IMR-90 (cell line): ENCODE data around the gene ANKRD11. TPM values are rescaled to one million over a fixed set of nuclear protein-coding genes. Genes with fewer than 3 reads are reported as not detected.

Source experiments
- MAZ ChIP-seq: IDR thresholded peaks from 2 replicates; pipeline ENCODE4 v1.6.1; 2012; ENCODE audit warnings: low read depth, mild to moderate bottlenecking, low read length, improper control_type of control experiment, moderate library complexity, borderline replicate concordance
- polyA plus RNA-seq, 3 experiments: library from polyadenylated mRNA; depleted of rRNA; stranded (reverse); fragments of >200 nt; gene quantifications; 2 replicates each; pipeline ENCODE4 v1.2.3, GENCODE V29; 2012; ENCODE audit warnings: low replicate concordance in 1 of 3
- total RNA-seq: library from RNA; depleted of rRNA; stranded (reverse); fragments of >200 nt; gene quantifications from 2 replicates; pipeline ENCODE4 v1.2.3, GENCODE V29; 2012
- TF ChIP-seq, protein P1 (sequence below): conservative IDR thresholded peaks from 2 replicates; pipeline ENCODE4 v1.5.1; 2012; ENCODE audit warnings: mild to moderate bottlenecking, low read depth, low read length, improper control_type of control experiment

Gene ANKRD11
- total and polyA plus RNA-seq, 2 of the 4 experiments (the other 2 are of a cell fraction) = 46.8 to 71.9 TPM

DNA sequence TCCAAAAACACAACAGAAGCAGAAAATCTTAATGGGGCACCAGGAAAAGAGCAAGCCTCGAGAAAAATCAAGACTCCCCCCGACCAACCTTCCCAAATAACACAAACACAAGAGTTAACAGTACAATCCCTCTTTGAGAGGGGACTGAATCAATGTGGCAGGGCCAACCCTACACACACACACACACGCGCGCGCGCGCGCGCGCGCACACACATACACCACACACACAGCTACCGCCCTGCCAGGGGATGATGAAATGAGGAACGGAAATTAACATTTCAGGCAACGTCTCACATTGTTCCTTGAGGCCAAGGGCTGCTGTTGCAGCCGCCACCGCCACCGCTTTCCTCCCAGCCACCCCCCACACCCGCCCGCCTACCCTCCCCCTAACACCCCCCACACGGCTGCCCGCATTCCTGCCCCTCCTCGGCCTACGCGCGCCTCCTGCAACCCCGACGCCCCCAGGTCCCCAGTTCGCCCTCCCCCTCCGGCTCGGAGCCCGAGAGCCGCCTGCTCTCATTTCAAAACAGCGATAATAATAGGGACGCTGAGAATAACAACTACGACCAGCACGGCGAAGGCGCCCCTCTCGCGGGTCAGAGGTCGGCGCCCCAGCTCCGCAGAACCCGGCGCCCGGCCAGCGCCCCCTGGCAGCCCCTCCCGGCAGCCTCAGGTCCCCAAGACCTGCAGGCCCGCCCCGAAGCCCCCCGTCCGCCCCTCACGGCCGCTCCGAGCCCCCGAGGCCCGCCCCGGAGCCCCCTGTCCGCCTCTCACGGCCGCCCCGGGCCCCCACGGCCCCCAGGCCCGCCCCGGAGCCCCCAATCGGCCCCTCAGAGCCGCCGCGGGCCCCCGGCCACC is 1.1 kb downstream of the ANKRD11 start (continued):
- TF ChIP-seq, protein P1, sequence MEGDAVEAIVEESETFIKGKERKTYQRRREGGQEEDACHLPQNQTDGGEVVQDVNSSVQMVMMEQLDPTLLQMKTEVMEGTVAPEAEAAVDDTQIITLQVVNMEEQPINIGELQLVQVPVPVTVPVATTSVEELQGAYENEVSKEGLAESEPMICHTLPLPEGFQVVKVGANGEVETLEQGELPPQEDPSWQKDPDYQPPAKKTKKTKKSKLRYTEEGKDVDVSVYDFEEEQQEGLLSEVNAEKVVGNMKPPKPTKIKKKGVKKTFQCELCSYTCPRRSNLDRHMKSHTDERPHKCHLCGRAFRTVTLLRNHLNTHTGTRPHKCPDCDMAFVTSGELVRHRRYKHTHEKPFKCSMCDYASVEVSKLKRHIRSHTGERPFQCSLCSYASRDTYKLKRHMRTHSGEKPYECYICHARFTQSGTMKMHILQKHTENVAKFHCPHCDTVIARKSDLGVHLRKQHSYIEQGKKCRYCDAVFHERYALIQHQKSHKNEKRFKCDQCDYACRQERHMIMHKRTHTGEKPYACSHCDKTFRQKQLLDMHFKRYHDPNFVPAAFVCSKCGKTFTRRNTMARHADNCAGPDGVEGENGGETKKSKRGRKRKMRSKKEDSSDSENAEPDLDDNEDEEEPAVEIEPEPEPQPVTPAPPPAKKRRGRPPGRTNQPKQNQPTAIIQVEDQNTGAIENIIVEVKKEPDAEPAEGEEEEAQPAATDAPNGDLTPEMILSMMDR = peak; percentile 28; the same call in 1 of the 2 replicates
- no peak for TF ChIP-seq MAZ
